Urothelium cell line (cell line): ENCODE data around the gene ASXL2.
A peak's percentile ranks its signal among the peaks of the same experiment; 100 is the strongest.
"Not testable (repeated sequence)": the region's sequence is repeated elsewhere in the genome, so short reads cannot be mapped to it uniquely, and the experiment has no call there.

Experiments used
- DNase-seq: peaks from one replicate; pipeline ENCODE4 v3.0.0; 2011; ENCODE audit warnings: low spot score, mixed read lengths
- FAIRE-seq: peaks from 2 replicates; lab custom pipeline; 2011; peaks lifted over from hg19 to GRCh38; lab: Jason Lieb, UNC

The ASXL2 gene

DNA sequence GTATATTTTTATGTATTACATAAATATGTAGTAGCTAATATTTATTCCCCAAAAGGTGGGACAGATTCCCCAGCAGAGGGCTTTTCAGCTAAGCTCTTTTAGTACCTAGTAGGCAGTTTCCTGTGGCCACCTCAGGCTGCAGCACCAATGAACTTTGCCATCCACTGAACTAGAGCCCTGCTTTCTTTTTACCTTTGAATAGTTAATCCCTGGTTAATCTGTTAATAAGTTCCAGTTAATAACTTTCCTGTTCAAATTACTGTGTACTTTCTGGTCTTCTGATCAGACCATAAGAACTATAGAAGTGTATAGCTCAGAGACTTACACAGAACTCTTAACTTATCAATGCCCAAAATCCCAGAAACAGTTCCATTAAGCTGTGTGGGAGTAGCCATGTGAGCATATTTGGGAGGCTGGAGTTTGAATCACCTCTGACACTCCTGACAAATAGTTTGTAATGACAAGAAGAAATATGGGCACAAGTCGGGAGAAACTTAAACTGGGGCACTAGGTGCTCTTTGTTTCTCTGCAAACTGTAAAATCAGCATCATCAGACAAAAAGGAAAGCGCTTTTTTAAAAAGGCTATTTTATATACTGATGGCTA, 40.0 kb downstream of the ASXL2 start:
- FAIRE-seq (no peak), DNase-seq (no peak)

DNA sequence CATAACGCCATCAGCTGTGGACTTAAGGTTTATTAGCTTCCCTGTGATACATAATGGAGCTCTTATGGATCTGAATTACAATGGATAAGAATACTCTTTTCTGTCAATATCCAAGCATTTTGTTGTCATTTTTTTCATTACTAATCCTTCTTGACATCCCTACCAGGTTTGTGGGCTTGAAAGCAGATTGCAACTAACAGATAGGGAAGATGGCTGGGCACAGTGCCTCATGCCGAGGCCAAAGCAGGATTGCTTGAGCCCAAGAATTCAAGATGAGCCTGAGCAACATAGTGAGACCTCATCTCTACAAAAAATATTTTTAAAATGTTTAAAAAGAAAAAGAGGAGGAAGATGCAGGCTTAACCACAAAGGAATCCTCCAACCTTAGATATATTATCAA, 42.4 kb downstream of the ASXL2 start:
- DNase-seq (no peak), FAIRE-seq (no peak)

GRCh38 chr2:25833566-25833965, 44.7 kb downstream of the ASXL2 start:
- no peak for FAIRE-seq

GRCh38 chr2:25832897-25833296, 45.4 kb downstream of the ASXL2 start:
- FAIRE-seq = no peak

More at GRCh38 chr2:25833566-25833965, 44.7 kb downstream of the ASXL2 start:
- DNase-seq = no peak

DNA sequence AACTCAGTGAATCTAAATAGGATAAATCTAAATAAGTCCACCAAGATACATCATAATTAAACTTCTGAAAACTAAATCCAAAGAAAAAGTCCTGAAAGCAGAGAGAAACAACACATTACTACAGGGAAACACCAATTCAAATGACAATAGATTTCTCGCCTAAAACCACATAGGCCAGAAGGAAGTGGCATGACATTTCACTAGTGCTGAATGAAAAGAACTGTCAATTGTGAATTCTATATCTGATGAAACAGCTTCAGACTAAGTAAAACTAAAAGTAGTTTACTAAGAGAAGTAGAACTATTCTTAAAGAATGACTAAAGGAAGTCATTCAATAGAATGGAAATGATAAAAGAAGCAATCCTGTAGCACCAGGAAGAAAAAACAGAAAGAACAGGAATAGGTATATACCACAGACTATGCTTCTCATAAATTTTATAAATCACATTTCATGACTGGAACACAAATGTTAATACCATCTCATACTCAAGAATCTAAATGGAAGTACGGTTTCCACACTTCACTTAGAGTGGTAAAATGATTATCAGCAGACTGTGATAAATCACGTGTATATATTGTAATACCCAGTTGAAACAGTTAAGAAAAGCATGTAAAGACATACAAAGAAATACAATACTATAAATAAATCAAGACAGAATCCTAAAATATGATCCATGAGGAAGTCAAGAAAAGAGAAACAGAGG, 46.4 kb downstream of the ASXL2 start:
- DNase-seq (no peak), FAIRE-seq (no peak)

More at GRCh38 chr2:25832897-25833296, 45.4 kb downstream of the ASXL2 start:
- DNase-seq = no peak

GRCh38 chr2:25829828-25830227, 48.5 kb downstream of the ASXL2 start:
- FAIRE-seq = no peak

DNA sequence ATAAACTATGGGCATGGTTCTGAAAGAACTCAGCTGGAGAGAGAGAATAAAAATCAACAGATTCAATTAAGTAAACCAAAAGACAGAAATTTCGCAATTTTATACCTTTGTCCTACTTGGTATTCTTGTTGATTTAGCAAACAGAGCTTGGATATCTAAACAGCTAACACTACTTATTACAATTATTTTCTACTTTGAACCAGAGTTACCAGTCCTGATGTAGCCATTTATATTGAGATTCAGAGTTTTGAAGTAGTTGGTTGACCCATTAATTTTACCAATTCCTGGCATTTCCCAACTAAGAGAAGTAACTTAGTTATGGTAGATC, 48.9 kb downstream of the ASXL2 start:
- FAIRE-seq (no peak), DNase-seq (no peak)

More at GRCh38 chr2:25829828-25830227, 48.5 kb downstream of the ASXL2 start:
- DNase-seq = no peak

GRCh38 chr2:25828532-25829376, 49.5 kb downstream of the ASXL2 start:
- FAIRE-seq, DNase-seq: not testable (repeated sequence)

DNA sequence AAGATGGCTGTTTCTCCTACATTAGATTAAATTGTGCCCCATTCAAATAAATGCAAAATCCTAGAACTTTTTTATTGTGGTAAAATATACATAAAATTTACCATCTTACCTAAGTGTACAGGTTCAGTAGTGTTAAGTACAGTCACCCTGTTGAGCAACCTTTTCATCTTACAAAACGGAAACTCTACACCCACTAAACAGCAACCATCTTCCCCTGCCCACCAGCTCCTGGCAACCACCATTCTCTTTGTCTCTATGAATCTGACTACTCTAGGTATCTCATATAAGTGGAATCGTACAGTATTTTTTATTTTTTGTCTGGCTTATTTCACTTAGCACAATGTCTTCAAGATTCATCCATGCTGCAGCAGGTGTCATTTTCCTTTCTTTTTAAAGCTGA, 53.0 kb downstream of the ASXL2 start:
- DNase-seq (no peak), FAIRE-seq (no peak)

DNA sequence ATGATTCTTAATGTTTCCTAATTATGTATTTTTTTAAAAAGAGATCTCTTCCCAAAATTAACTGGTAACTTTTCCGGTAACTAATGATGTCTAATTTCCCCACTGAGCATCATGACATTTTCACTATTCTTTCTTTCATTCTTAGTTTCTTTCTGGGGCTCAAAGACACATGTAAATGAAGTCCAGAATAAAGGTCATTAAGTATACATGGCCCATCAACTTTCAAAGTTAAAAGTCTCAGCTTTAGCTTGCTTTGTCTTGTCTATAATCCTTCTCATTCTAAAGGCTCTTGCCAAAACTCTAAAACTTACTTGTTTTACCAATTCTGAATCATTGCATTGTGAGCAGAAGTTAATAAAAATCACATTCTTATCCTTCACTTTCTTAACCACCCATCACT, 53.6 kb downstream of the ASXL2 start:
- DNase-seq (no peak), FAIRE-seq (no peak)

DNA sequence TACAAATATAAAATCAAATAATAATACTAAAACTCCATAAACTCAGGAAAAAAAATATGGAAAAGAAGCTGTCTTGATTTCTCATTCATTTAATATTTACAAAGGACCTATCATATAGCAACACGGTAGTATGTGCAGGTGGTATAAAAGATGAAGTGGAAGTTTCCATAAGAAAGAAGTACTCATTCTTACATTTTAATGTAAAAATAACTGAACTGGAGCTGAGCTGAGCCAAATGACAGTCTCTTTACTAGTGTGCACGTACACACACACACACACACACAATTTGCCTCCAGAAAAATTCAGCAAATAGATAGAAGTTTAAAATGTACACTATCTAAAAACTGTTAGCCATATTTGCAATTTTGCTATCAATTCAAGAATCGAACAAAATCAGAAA, 54.1 kb downstream of the ASXL2 start:
- FAIRE-seq = no peak

GRCh38 chr2:25822190-25823117, 55.8 kb downstream of the ASXL2 start:
- FAIRE-seq (peak; percentile 63), DNase-seq (no peak)

More for the DNA sequence above, 54.1 kb downstream of the ASXL2 start:
- no peak for DNase-seq

DNA sequence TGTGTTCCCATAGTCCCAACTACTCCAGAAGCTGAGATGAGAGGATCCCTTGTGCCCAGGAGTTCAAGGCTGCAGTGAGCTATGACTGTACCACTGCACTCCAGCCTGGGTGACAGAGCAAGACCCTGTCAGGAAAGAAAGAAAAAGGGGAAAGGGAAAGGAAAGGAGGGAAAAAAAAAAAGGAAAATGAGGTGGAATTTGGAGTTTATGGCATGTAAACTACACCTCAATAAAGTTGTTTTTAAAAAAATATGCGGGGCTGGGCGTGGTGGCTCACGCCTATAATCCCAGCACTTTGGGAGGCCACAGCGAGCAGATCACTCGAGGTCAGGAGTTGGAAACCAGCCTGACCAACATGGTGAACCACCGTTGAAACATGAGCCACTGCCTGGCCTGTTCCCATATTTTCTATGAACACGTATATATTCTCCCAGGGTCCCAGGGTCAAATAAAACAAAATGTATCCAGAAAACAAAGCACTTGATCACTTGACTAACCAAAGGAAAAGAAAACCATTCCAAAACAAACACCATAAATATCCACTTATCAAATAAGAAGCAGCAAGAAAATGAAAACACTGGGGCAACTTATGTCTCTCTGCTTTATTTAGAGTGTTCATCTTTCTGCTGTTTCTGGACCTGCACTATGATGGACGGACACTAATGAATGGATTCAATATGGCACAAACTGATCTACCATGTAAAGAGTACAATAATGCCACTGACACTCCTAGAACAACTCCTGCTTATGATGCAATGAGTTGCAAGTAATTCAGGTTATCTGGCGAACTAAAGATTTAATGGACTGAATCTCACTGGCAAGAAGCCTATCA, 56.8 kb downstream of the ASXL2 start:
- DNase-seq (no peak), FAIRE-seq (no peak)

DNA sequence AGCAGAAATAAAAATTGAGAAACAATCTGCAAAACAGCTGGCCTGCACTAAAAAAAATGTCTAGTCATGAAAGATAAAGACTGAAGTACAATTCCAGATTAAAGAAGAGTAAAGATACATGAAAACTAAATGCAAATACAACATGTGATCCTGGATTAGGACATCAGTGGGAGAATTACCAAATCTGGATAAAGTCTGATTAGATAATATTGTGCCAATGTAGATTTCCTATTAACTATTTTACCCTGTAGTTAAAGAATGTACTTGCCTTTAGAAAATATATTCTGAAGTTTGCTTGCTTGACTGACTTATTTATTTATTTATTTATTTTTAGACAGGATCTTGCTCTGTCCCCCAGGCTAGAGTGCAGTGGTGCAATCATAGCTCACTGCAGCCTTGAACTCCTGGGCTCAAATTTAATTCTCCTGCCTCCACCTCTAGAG, 58.7 kb downstream of the ASXL2 start:
- DNase-seq (no peak), FAIRE-seq (no peak)

DNA sequence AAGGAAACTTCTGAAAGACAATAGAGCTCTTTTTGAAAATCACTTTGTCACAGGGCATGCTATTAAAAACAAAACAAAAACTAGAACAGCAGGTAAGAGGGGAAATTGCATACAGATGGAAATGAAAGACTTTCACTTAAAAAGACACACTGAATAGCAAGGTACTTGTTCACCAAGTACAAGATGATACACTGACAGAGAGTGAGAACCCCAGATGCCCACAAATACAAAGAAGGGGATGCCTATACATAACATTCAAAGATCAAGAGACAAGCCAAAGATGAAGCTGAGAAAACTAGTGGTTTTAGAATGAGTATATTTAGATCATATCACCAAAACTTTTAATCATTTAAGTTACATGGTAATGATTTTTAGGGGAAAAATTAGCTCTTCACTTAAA, 60.7 kb downstream of the ASXL2 start:
- FAIRE-seq = no peak
- DNase-seq = no peak

DNA sequence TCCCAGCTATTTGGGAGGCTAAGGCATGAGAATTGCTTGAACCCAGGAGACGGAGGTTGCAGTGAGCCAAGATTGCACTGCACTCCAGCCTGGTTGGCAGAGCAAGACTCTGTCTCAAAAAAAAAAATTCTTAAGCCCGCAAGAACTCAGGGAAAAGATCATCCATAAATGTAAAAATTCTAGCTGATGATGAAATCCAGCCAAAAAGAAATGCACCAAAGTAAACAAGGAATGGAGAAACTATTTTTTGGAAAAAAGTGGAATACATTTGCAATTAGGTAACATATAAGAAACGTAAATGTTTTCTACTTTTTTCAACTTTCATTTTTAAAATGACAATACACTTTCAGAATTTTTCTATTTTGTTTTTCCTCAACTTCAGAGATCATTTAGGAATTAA, 61.3 kb downstream of the ASXL2 start:
- FAIRE-seq = no peak
- no peak for DNase-seq

DNA sequence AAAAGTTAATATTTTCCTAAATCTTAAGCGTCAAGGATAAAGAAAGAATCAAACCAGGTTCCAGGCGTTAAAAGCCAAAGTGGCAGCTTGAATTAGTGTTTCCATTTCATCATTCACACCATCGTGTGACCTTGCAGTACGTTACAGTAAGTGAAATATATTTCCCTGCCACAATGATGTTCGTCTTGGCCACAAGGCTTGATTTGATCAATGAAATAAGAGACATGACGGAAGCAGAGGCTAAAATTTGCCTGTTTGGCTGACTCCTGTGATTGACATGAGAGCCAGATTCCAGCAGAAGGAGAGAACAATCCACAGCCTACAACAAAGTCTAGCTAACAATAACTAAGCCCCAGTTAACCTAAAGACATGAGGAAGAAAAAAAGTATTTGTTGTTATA, 62.0 kb downstream of the ASXL2 start:
- DNase-seq = no peak
- peak; percentile 69 for FAIRE-seq

DNA sequence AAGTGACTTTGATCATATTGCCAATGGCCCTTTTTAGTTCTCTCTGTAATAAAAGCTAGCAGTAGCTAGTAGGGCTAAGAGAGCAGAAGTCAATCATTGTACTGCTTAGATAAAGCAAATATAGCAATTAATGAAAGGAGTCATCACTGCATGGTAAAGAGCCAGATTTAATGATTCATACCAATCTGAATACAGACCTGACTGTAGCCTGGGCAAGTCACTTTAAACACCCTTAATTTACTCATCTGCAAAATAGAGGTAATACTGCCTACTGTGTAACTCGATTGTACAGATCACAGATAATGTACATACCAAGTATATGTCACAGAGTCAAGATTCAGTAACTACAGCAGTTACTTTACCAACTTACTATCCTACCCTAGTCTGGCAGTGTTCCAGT, 63.6 kb downstream of the ASXL2 start:
- FAIRE-seq = no peak

DNA sequence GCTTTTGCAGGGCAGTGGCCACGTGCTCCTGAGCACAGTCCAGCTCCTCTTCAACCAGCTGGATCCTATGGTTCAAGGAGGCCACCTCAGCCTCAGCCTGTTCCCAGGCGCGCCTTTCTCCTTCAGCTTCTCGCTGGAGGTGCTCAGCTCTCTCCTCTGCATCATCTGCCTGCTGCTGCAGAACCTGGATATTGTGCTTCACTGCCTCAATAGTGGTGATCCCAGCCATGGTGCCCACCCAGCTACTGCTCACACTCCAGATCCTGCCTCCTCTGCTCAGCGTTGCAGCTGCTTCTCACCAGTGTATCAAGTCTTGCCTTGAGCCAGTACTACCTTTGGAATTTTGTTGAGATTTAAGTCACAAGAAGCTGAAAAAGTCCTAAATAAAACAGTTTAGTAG, 67.9 kb downstream of the ASXL2 start:
- no peak for FAIRE-seq
- DNase-seq = no peak

More for the DNA sequence above, 63.6 kb downstream of the ASXL2 start:
- no peak for DNase-seq

DNA sequence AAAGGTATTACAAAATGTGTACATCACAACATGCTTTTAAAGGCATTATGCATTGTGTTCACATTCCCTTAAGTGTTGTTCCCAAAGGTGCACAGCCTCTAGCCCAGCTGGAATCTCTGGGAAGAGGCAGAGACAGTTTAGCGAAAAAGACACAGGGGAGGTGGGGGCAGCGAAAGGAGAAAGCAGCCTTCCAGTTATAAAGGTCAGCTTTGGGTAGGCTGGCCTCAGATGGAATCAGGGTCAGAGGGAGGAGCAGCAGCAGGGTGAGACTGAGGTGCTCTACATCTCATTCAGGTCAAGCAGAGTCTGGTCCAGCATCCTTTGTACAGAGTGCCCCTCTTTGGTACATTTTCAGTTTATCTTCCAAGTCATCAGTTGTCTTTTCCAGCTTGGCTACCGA, 68.6 kb downstream of the ASXL2 start:
- FAIRE-seq = no peak
- no peak for DNase-seq
